ENCODE measurements around the gene YAP1.
"Not testable (repeated sequence)": the region's sequence is repeated elsewhere in the genome, so short reads cannot be mapped to it uniquely, and the experiment has no call there.

The YAP1 gene

DNA sequence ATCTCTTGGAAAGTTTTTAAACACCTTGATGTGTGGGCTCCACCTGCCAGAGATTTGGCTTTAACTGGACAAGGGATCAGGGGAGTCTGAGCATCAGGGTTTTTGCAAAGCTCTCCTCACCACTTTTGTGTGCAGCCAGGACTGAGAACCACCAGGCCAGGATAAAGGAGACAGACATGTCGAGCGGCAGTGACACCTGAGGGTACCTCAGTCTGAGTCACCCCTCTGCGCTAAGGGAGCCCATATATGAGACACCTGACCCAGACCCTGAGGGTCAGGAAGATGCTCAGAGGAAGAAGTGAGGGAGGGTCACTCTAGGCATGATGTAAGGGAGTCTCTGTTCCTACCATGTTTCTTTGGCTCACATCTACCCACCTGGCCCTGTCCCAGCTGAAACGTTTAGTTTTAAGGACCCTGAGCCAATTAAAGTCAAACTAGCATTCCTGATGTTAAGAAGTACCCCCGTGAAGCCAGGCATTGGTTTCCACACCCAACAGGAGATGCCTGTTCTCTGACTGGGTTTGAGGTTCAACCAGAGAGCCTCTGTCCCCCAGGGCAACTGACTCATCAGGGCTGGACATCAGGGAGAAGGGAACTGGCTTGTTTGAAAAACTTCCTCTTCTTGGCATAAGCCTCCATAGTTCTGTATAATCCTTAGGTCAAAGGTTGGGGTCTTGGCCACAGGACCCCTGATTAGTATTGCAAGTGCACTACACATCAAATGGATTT lies 134.6 kb downstream of the YAP1 start:
- DNase-seq: no peak

DNA sequence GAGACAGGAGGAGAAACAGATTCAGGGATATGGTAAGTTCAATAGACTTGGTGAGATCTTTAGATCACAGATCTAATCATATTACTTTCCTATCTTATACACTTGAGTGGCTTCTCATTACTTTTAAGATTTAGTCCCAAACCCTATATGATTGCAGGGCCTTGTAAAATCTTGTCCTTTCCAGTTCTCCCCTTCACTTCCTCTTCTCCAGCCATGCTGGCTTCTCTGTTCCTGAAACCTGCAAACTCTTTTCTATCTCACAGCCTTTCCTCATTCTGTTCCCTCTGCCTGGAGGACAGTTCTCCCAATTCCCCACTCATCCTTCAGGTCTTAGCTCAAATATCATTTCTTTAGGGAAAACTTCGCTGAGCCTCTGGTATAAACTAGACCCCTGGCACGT lies 141.2 kb downstream of the YAP1 start:
- no peak for DNase-seq

DNA sequence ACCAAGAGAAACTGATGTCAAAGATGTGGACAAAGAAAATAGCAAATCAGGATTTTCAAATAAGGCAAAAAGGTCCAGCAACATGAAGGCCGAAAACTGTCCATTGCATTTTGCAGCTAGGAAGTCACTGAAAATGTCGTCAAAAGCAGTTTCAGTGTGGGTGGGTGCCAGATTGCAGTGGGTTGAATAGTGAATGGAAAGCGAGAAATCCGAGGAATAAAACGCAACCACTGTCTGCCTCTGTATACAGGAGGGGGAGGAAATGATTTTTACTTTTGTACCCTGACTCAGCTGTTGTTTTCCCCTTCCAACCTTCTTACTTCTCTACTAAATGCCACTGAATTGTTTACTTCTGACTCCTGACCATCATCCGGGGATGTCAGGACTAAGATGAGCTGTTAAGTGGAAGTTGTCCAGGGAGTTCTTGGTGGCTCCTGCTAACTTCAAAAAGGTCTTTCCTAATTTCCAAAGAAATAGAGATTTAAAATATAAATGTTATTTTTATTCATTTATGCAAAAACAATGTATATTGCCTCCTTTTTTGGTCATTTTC lies 142.2 kb downstream of the YAP1 start:
- DNase-seq: no peak

DNA sequence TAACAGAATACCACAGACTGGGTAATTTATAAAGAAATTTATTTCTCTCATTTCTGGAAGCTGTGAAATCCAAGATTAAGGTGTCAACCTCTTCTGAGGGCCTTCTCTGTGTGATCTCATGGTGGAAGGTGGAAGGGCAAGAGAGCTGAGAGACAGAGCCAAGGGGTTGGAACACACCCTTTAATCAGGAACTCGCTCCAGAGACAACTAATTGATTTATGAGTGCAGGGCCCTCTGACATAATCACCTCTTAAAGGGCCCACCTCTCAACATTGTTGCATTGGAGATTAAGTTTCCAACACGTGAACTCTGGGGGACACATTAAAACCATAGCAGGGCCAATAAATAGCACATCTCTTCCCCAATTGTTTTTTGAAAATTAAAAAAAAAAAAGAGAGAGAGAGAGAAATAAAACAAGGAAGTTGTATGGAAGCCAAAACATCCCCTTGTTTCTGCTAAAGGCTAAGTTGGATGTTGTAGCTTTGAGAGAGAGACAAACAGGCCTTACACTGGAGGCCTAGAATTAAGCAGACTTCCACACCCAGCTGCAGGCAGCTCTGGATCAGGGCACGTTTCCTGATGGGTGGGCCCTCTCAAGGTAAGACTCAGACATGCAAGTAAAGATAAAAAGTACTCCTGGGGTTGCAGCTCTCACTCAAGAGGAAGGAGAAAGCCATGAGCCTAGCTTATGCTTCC lies 142.9 kb downstream of the YAP1 start:
- no peak for DNase-seq

DNA sequence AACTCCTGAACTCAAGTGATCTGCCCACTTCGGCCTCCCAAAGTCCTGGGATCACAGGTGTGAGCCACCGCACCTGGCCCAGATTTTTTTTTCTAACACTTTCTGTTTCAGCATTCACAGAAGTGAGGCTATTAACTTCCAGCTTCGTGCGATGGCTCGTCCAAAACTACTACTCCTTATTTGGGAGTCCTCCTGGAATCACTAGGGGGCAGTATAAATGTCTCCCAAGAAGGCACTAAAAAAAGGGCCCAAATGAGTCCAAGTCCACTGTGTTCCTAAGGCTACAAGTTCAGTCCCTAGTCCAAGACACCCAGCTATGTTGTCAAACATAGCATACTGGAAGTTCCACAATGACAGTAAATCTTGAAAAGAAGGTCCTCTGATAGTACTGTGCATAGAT lies 143.8 kb downstream of the YAP1 start:
- no peak for DNase-seq

DNA sequence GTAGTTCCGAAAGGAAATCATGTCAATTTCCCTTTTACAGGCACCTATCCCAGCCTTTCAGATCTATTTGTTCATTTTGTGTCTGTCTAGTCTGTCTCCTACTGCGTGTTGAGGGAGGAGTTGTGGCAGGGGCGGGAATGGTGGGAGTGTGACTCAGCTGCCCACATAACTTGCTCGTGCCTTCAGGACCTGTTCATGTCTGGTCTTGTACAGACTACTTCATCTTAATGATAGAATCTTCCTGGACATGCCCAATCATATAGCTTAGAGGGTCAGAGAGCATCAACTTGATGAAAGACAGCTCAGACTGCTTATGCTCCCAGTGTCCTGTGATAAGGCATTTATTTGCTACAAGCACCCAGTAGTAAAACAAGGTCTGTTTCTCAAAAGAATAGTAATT lies 146.0 kb downstream of the YAP1 start:
- DNase-seq: no peak

DNA sequence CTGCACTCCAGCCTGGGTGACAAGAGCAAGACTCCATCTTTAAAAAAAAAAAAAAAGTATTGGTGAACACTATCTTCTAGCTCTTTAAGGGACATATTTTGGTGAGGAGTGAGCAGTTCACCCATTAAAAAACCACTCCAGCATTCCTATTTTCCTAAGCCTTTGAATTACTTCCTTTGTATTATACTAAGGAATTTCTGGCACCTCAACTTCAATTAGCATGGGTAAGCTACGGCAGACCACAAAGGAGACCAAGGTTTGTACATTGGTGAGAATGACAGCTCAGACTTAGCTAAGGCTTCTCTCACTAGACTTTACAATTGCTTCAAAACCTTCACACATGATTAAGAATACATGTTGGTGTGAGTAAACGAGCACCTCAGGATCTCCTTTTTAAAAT lies 150.0 kb downstream of the YAP1 start:
- no peak for DNase-seq

DNA sequence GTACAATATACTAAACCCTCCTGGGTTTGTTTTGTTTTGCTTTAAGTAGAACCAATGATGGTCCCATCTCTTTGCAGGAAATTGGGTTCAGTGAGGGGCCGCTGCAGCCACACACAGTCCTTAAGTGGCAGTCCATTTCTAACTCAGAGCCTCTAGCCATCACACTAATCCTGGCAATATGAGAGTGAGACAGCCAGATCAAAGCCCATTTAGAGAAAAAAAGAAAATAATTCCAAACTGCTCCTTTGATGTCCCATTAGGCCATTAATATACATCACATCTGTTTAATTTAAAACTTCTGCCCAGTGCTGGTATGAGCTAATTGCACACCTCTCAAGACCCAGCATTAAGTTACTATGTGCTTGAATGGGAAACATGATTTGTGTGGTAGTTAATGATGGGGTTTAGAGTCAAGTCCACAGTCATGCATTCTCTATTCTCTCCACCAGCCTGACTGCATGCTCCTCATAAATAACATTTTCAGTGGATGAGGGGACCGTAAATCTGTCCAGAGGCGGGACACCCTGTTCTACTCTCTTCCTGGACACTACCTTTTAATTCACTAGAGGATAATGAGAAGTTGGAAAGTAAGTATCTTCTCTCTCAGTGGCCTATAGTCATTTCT lies 153.2 kb downstream of the YAP1 start:
- no peak for DNase-seq

DNA sequence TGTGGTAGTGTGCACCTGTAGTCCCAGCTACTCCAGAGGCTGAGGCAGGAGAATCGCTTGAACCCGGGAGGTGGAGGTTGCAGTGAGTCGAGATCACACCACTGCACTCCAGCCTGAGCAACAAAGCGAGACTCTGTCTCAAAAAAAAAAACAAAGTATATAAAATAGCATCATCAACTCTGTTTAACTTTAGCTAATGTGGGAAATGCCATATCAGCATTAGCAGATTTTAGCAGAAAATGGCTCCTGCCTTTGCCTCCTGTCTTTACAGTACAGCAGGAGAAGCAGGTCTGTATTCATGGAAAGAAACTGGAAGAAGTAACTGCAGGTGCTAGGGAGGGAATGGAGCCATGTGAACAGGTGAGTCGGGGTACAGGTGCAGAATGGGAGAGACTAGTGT lies 154.5 kb downstream of the YAP1 start:
- DNase-seq: not testable (repeated sequence)

DNA sequence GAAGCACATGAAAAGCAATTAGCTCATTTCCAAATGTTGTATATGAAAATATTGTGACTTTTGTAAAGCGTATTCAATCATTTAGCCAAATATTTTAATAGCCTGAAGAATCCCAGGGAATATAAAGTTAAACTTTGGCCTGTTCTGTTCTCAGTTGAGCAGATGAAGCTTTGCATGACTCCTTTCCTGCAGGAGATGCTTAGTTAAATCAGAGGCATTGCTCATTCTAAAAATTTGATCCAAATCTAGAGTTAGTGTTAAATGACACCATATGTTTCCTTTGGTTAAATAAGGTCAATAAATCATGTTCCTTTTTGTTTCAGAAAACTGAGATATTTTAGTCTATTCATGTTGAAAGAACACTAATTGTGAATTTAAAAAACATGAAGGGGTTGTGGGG lies 155.9 kb downstream of the YAP1 start:
- no peak for DNase-seq

DNA sequence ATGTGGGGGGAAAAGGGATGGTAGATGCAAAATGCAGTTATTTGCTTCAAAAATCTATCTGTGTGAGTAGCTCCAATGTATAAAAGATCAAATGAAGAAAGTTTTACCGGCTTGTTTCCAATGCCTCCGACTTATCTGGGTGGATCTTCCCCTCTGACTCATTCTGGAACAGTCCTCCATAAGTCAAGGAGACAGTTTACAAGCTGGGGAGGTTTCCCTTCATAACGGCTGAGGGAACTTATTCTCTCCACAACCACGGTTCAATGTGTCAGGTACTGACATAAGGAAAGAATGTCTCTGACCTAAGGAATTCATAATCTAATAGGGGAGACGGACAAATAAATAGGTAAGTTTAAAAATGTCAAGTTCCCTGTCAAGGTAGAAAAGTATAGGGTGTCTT lies 157.4 kb downstream of the YAP1 start:
- no peak for DNase-seq

DNA sequence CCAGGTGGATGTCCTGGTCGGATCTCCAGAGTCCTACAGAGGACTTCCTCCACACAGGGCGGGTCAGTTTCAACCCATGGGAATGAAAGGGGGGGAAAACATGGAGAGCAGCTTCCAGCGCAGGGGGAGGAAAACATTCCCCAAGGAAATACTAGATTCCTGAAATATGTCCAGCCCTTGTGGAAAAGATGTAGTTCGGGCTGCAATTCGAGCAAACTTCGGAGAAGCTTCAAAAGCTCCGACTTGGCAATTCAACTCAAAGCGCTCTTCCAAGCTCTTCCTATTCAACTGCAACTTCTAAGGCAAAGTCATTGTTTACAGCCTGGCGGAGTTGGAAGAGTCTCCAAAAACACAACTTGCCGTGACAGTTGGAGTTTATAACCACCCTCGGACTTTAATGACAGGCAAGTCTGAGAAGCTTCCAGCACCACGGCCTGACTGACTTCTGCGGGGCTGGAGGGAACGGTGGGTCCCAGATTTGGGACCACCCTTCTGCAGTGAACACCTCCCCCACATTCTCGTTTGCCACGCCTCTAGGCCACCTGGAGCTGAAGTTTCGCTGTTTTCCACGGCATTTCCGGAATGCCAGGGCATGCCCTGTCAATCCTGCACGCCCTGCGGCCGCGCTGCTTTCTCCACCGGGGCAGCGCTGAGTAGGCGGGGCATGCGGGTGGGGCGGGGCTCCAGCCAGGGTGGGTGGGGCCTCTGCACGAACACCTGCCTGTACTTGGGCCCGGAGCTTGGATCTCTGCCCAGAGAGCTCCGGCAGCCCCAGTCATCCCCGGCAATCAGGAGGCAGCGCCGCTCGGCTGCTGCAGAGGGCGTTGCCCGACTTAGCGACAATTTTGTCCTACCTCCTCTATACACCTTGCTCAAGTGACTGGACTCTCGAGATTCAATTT lies 158.1 kb downstream of the YAP1 start:
- DNase-seq: peak; percentile 88

DNA sequence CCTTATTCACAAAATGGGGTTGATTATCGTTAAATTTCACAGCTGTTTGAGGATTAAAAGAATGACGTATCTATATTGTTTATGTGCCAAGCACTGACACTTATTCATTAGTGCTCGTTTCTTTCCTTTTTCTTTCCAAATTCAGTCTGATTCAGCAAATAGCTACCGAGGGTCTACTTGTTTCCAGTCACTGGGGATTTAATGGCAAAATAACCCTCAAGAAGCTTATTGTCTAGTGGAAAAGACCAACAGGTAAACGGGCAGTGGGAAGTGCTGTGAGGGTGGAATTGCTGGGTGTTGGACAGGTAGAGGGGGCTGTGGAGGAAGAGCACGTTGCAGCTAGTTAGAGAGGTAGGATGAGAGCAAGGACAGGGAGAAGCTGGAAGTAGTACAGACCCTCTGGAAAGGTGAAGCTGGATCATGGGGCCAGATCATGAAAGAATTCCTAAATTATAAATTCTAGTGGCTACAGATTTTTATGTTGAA lies 158.8 kb downstream of the YAP1 start:
- no peak for DNase-seq

DNA sequence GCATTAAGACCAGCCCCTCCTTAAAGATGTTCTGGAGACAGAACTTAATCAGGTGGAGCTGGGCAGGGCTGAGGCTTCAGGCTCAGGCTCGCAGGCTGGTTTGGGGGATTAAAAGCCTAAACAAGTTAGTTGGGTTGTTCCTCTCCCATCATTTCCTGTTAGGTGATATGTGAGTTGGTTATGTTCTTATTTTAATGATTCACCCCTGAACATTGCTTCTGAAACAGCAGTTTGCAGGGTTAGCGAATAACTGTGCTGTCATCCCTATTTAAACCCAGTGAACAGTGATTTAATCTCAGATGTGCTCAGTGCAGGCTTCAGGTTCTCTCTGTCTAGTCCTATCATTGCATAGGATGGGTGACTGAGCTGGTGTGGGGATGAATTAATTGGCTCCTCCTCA lies 159.7 kb downstream of the YAP1 start:
- no peak for DNase-seq

DNA sequence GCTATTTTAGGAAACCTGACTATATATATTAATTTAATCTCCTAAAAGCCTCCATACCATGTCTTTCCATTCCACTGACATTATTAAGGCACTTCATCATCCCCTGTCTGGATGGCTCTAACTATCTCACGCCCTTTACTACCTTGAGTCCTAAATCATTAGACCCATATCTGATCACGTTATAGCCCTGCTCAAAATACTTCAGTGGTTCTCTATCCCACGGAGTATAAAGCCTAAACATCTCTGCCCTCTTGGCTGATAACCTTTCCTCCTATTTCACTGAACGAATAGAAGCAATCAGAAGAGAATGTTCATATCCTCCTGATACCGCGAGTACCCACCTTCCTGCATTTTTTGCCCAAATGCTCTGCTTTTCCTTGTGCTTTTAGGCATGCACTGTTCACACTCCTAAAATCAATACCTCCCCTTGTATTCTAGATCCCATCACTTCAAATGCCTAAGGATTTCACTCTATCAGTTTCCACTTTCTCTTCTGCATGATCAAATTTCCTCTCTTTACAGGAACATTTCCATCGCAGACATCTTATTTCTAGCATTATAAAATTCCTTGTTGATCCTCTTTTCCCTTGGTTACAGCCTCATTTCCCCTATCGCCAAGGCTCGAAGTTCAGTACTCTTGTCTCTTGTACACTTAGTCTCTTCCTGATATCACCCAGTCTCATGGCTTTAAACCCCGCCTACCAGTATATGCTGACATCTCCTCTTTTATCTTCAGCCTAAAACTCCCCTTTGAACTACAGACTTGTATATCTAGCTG lies 162.0 kb downstream of the YAP1 start:
- no peak for DNase-seq

DNA sequence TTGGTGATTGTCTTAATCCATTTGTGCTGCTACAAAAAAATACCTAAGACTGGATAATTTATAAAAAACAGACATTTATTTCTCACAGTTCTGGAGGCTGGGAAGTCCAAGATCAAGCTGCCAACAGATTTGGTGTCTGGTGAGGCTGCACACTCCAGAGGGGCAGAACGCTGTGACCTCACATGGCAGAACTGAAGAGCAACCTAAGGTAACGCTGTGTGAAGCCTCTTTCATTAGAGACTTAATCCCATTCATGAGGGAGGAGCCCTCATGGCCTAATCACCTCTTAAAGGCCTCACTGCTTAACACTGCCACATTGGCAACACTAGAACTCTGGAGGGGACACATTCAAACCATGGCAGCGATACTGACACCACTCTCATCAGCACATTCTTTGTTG lies 164.4 kb downstream of the YAP1 start:
- DNase-seq: no peak

DNA sequence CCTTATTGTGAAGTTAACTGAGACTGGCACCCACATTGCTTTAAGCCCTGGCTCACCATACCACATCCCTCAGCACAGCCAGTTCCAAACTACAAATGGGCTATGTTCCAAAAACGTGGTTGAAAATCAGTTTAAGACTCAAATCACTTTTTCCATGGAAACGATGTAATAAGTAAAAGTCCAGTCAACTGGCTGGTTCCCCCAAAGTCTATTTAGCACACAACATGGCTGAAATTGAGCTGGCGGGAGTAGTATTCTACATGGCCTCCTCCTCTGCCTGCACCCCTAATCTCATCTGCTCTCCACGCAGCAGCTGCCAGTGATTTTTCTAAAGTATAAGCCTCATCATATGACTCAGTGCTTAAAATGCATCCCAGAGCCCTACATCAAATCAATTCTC lies 166.1 kb downstream of the YAP1 start:
- DNase-seq: no peak

DNA sequence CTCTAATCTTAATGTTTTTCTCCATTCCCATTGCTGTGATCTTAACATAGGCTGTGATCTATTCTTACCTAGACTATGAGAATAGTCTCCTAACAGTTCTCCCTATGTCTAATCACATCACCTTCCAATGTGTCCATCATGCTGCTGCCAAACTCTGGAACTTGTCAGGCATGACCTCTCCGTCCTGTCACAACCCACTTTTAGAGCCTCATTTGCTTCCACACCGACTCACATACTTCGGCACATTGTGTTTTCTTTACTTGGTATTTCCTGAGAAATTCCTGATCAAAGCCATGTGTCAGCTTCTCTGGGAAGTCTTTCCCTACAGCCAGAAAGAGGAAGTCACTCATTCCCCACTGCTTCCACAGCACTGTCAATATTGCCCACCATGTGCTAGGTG lies 166.5 kb downstream of the YAP1 start:
- no peak for DNase-seq

DNA sequence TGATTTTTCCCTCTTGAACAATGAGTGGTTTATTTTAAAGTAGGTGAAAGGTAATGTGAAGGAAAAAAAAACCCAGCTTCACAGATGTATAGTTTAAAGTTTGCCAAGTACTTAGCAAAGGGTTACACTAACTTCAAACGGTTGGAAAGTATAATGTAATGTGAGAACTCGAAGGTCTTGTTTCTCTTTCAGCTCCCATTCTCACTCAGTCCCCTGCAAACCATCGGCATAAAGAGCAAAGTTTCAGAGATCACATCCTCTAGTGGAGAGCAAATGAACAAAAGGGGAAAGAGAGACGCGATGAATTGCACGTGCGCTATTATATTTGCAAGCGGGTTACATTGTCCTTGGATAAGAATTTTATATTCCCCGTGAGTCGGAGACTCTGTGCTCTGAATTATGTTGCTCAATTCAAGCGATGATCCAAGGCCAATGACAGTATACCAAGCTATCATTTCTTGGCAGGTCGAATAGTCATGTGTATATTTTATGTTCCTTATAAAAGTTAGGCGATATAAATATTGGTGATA lies 169.5 kb downstream of the YAP1 start:
- no peak for DNase-seq

DNA sequence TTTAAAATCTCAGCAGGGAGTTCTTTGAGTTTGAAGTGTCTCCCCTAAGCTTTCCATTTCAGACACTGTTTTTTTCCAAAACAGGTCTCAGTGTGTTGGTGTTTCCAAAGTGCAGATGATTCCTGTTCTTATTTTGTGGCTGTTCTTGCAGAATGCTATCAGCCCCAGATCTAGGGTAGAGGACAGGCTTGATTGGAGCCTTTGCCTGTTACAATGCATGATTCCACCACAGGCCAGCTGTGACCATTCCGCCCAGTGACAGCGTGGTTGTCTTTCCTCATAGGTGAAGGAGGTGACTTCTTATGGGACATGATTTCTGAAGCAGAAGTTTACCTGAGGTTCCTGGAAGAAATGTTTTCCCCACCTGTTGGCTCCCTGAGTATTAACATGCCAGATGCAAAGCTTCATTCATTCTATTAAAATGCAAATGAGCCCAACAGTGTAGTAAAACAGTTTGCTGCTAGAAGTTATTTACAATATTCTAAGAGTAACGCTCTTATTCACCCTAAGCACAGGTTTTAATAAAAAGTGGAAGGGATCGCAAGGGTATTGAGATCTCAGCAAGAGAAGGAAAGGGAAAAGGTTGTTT lies 170.1 kb downstream of the YAP1 start:
- no peak for DNase-seq
